GM12878 (cell line): Measurements from ENCODE around the gene CAMK2G. TPM values are rescaled to one million over a fixed set of nuclear protein-coding genes. Genes with fewer than 3 reads are reported as not detected.
"Not testable (repeated sequence)": the region's sequence is repeated elsewhere in the genome, so short reads cannot be mapped to it uniquely, and the experiment has no call there.

ENCODE experiments used
- ATAC-seq: fragments of 200-7000 bp; cut with Tn5 transposase; 3 replicates; pipeline ENCODE4 v1.9.1; 2020; ENCODE audit warnings: mild to moderate bottlenecking, moderate library complexity
- BruUV-seq: library from RNA; stranded (reverse); fragments of 400-500 nt; replicated peaks from 2 replicates; lab custom pipeline; 2021; lab: Mats Ljungman, UMichigan
- CTCF ChIA-PET: fragments of 300-600 bp; sonication (Branson Sonifier 250); formaldehyde crosslinking; extraction: SDS; loops from one replicate; lab custom pipeline; 2021; ENCODE audit warnings: inconsistent platforms; lab: Yijun Ruan, JAX
- POLR2A ChIA-PET: fragments of 350-600 bp; formaldehyde crosslinking; extraction: SDS; loops from one replicate; lab custom pipeline; 2021; ENCODE audit warnings: inconsistent platforms; lab: Charles Lee
- RAD21 ChIA-PET: fragments of 300-600 bp; sonication (Branson Sonifier 250); formaldehyde crosslinking; loops from one replicate; lab custom pipeline; 2023; ENCODE audit warnings: antibody characterized with exemption; ENCODE audit not compliant: unreplicated experiment; lab: Charles Lee
- SMC1A ChIA-PET: fragments of 300-600 bp; sonication (Branson Sonifier 250); formaldehyde crosslinking; loops from one replicate; lab custom pipeline; 2023; ENCODE audit not compliant: unreplicated experiment, uncharacterized antibody; lab: Charles Lee
- DNase-seq: peaks from one replicate; pipeline ENCODE4 v3.0.0-alpha.2; 2011; ENCODE audit warnings: low read depth, low spot score
- FAIRE-seq: peaks from 3 replicates; lab custom pipeline; 2011; peaks lifted over from hg19 to GRCh38; lab: Jason Lieb, UNC
- H2AFZ ChIP-seq: 2 replicates; pipeline ENCODE4 v1.6.0; 2011; ENCODE audit warnings: low read depth, low read length, control low read depth; ENCODE audit not compliant: control insufficient read depth
- H3K27ac ChIP-seq: 2 replicates; pipeline ENCODE4 v1.5.1; 2011; ENCODE audit warnings: control low read depth; ENCODE audit not compliant: control insufficient read depth, insufficient read depth
- H3K27me3 ChIP-seq, 2 experiments: replicated peaks in 1 of 2; 2 replicates each; pipeline versions ENCODE4 v1.6.0 to v1.6.1; 2011; ENCODE audit warnings: low read length in 1 of 2; ENCODE audit not compliant: control insufficient read depth in 2 of 2, insufficient read depth in 2 of 2
- H3K36me3 ChIP-seq, 2 experiments: 2 replicates each; pipeline ENCODE4 v1.5.1; 2011; ENCODE audit warnings: low read length in 1 of 2; ENCODE audit not compliant: control insufficient read depth in 2 of 2, insufficient read depth in 2 of 2
- H3K4me1 ChIP-seq: 2 replicates; pipeline ENCODE4 v1.6.1; 2011; ENCODE audit warnings: mild to moderate bottlenecking, low read length, moderate library complexity, mixed read lengths; ENCODE audit not compliant: control insufficient read depth, insufficient read depth
- H3K4me2 ChIP-seq: 2 replicates; pipeline ENCODE4 v1.6.0; 2011; ENCODE audit warnings: control low read depth; ENCODE audit not compliant: control insufficient read depth, insufficient read depth
- H3K4me3 ChIP-seq: fragments of 200-600 bp; sonication (generic); 2 replicates; pipeline ENCODE4 v1.5.1; 2016
- H3K79me2 ChIP-seq: 2 replicates; pipeline ENCODE4 v1.6.0; 2011; ENCODE audit warnings: low read length; ENCODE audit not compliant: control insufficient read depth, insufficient read depth
- H3K9ac ChIP-seq: 2 replicates; pipeline ENCODE4 v1.8.0; 2011; ENCODE audit warnings: low read length, control low read depth, mixed read lengths; ENCODE audit not compliant: control insufficient read depth, insufficient read depth
- H3K9me3 ChIP-seq: replicated peaks from 3 replicates; pipeline ENCODE4 v1.5.1; 2011; ENCODE audit warnings: mild to moderate bottlenecking, low read length; ENCODE audit not compliant: control insufficient read depth, insufficient read depth
- H4K20me1 ChIP-seq: 2 replicates; pipeline ENCODE4 v1.6.0; 2011; ENCODE audit not compliant: control insufficient read depth, insufficient read depth
- NFXL1 ChIP-seq: fragments of 450-650 bp; IDR thresholded peaks from 2 replicates; pipeline ENCODE4 v1.6.1; 2017; ENCODE audit warnings: antibody characterized with exemption, mild to moderate bottlenecking, borderline replicate concordance
- RELB ChIP-seq: fragments of 450-650 bp; IDR thresholded peaks from 2 replicates; pipeline ENCODE4 v1.6.1; 2017; ENCODE audit warnings: low read depth, mild to moderate bottlenecking, moderate library complexity
- SKIL ChIP-seq: fragments of 450-650 bp; IDR thresholded peaks from 2 replicates; pipeline ENCODE4 v1.6.1; 2017; ENCODE audit warnings: mild to moderate bottlenecking, low read depth, inconsistent platforms; ENCODE audit not compliant: poor library complexity, severe bottlenecking
- WGBS: methylation state at CpG from one replicate; pipeline ENCODE4 v1.1.6; 2016; ENCODE audit warnings: low lambda C conversion rate; ENCODE audit not compliant: insufficient replicate concordance, insufficient coverage; ENCODE audit errors: missing lambda C conversion rate; 5-methylcytosine and 5-hydroxymethylcytosine counted together
- in situ Hi-C: fragments of 300-500 bp; cut with MboI; formaldehyde crosslinking; loops from 9 replicates; pipeline ENCODE4 v1.14.3; 2018; ENCODE audit warnings: mixed read lengths
- intact Hi-C: fragments of 100-400 bp; cut with micrococcal nuclease; formaldehyde crosslinking; loops from one replicate; pipeline ENCODE4 v1.14.2; 2022; ENCODE audit not compliant: unreplicated experiment
- polyA plus RNA-seq, 11 experiments: library from polyadenylated mRNA; depleted of rRNA in 4 of 11; unstranded in 6 of 11; stranded (reverse) in 5 of 11; fragments of >200 nt; fragmentation: Nextera tagmentation in 4 of 11; fragmentation: Illumina TruSeq in 1 of 11; extraction: Ambion mirVana in 4 of 11; extraction: Trizol in 1 of 11; gene quantifications; 1 replicate in 1 of 11; 2 replicates in 10 of 11; pipeline versions ENCODE4 v1.2.1 to v1.2.3, GENCODE V29; 2011 to 2016; ENCODE audit warnings: inconsistent platforms in 2 of 11, missing spikeins in 2 of 11, low read depth in 1 of 11
- total RNA-seq, 4 experiments: library from RNA; depleted of rRNA in 3 of 4; stranded (reverse); fragments of >200 nt in 3 of 4; fragmentation: Illumina TruSeq in 1 of 4; extraction: Trizol in 1 of 4; gene quantifications; 2 replicates each; pipeline versions ENCODE4 v1.2.1 to v1.2.3, GENCODE V29; 2013 to 2021

The CAMK2G gene
- total and polyA plus RNA-seq, 10 of the 15 experiments (the other 5 are each of a cell fraction or from before 2014, with no cell fraction given) = 5.5 to 24.3 (median 16.9) TPM

GRCh38 chr10:73891540-73891939, 17.2 kb upstream of the CAMK2G start (continued):
- TF ChIP-seq RELB (no peak), SKIL (no peak), NFXL1 (no peak)

- DNase-seq, H3K4me2 ChIP-seq, ATAC-seq, intact Hi-C loops, H3K9ac ChIP-seq, H3K4me3 ChIP-seq, BruUV-seq, H3K4me1 ChIP-seq, H3K27me3 ChIP-seq, FAIRE-seq, H3K79me2 ChIP-seq, H3K36me3 ChIP-seq, H4K20me1 ChIP-seq, H3K27ac ChIP-seq, H3K9me3 ChIP-seq, H2AFZ ChIP-seq: not testable (repeated sequence)
- POLR2A ChIA-PET = interaction anchor here (0.7 to 6.9 kb wide), 5 partner anchors 8 to 53 kb away, joined by 3 to 32 read pairs (median 4); partner anchors contain the start of gene PLAU
- 58% methylated on average over 3 of the region's 3 CpGs for WGBS
- RAD21 ChIA-PET = interaction anchor here (0.7 to 21.4 kb wide), 6 partner anchors 9 to 1128 kb away, joined by 3 to 616 read pairs (median 24); no protein-coding TSS in a partner anchor
- CTCF ChIA-PET = interaction anchor here (1.0 to 19.8 kb wide), 8 partner anchors 9 to 212 kb away, joined by 3 to 930 read pairs (median 48); partner anchors contain the start of gene PLAU
- SMC1A ChIA-PET = interaction anchor here (1.7 to 27.4 kb wide), 9 partner anchors 9 to 213 kb away, joined by 4 to 1048 read pairs (median 47); no protein-coding TSS in a partner anchor
- in situ Hi-C loops = loop anchor here (5.0 to 25.0 kb wide), 2 partner anchors 46 to 196 kb away; no protein-coding TSS in a partner anchor
Observed at GRCh38 chr10:73890830-73891229, 16.5 kb upstream of the CAMK2G start.
